Gastroesophageal sphincter (tissue), 4 donors: Measurements from ENCODE around the gene ZNF672. TPM values are rescaled to one million over a fixed set of nuclear protein-coding genes. Genes with fewer than 3 reads are reported as not detected.

ENCODE experiments used
- ATAC-seq: fragments of 150-250 bp; one replicate; pipeline ENCODE4 v1.9.1; 2016; ENCODE audit warnings: mild to moderate bottlenecking, moderate library complexity
- H3K27ac ChIP-seq, 4 donors: fragments of 200-600 bp; sonication (generic) in 3 of 4; 1 replicate in 3 of 4; 2 replicates in 1 of 4; pipeline ENCODE4 v1.5.1; 2016 to 2019
- H3K27me3 ChIP-seq: fragments of 200-600 bp; sonication (generic); one replicate; pipeline ENCODE4 v1.5.1; 2019
- H3K36me3 ChIP-seq, 2 donors: fragments of 200-600 bp; sonication (generic); one replicate each; pipeline ENCODE4 v1.5.1; 2019; ENCODE audit warnings: control low read depth in 1 of 2
- H3K4me1 ChIP-seq, 3 donors: fragments of 200-600 bp; sonication (generic); 1 replicate in 2 of 3; 2 replicates in 1 of 3; pipeline ENCODE4 v1.5.1; 2016 to 2019; ENCODE audit warnings: control low read depth in 2 of 3
- H3K4me3 ChIP-seq, 2 donors: fragments of 200-600 bp; sonication (generic); one replicate each; pipeline ENCODE4 v1.5.1; 2019; ENCODE audit warnings: mild to moderate bottlenecking in 1 of 2, moderate library complexity in 1 of 2
- H3K9me3 ChIP-seq, 3 donors: fragments of 200-600 bp; sonication (generic); one replicate each; pipeline ENCODE4 v1.5.1; 2017 to 2019; ENCODE audit warnings: control low read depth in 2 of 3
- EP300 ChIP-seq: sonication (generic); formaldehyde crosslinking; IDR thresholded peaks from one replicate; pipeline ENCODE4 v1.6.1; 2017; ENCODE audit warnings: antibody characterized with exemption, mild to moderate bottlenecking
- POLR2A ChIP-seq, 2 donors: fragments of 450-650 bp; IDR thresholded peaks; one replicate each; pipeline ENCODE4 v1.6.1; 2017; ENCODE audit warnings: antibody characterized with exemption in 2 of 2, mild to moderate bottlenecking in 2 of 2, moderate library complexity in 1 of 2
- POLR2AphosphoS5 ChIP-seq: sonication (generic); formaldehyde crosslinking; IDR thresholded peaks from one replicate; pipeline ENCODE4 v1.6.1; 2017; ENCODE audit warnings: antibody characterized with exemption
- WGBS, 2 donors: methylation state at CpG; one replicate each; pipeline ENCODE4 v1.1.5; 2018; ENCODE audit warnings: low coverage in 1 of 2; 5-methylcytosine and 5-hydroxymethylcytosine counted together
- total RNA-seq, 4 donors: library from RNA; depleted of rRNA; stranded (reverse); fragments of >200 nt; gene quantifications; one replicate each; pipeline ENCODE4 v1.1.0, GENCODE V29; 2016
- TF ChIP-seq, protein P1 (sequence below), 4 experiments: fragments of 200-600 bp in 2 of 4; fragments of 450-650 bp in 2 of 4; sonication (generic) in 1 of 4; IDR thresholded peaks; one replicate each; pipeline ENCODE4 v1.5.1; 2017 to 2019; ENCODE audit warnings: antibody characterized with exemption in 4 of 4, mild to moderate bottlenecking in 2 of 4, moderate library complexity in 2 of 4

Gene ZNF672
- total RNA-seq, 4 donors from 2014 or later, result 22.1 to 44.2 (median 34.3) TPM

DNA sequence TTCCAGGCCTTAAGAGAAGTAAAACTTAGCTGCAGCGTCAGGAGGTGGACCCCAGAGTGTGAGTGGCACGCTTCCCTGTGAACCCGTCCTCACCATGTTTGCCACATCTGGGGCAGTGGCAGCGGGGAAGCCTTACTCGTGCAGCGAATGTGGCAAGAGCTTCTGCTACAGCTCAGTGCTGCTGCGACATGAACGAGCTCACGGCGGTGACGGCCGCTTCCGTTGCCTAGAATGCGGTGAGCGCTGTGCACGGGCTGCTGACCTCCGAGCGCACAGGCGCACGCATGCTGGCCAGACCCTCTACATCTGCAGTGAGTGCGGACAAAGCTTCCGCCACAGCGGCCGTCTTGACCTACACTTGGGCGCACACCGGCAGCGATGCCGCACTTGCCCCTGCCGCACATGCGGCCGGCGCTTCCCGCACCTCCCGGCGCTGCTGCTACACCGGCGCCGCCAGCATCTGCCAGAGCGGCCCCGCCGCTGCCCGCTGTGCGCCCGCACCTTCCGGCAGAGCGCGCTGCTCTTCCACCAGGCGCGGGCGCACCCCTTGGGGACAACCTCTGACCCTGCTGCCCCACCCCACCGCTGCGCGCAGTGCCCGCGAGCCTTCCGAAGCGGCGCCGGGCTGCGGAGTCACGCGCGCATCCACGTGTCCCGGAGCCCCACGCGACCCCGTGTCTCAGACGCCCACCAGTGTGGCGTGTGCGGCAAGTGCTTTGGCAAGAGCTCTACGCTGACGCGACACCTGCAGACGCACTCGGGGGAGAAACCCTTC lies 9.3 kb downstream of the ZNF672 start:
- ATAC-seq, result no peak
- Histone ChIP-seq H3K27me3 (no peaks in the 10 kb centered on the region), H3K27ac (no peak overlapping the region), H3K9me3 (no peaks in the 10 kb centered on the region), H3K4me3 (no peak overlapping the region), H3K36me3 (peaks cover 0 to 83% of the 10 kb centered on the region in 2 donors), H3K4me1 (peaks cover 0 to 15% (median 5%) of the 10 kb centered on the region in 3 donors)
- no CpG with 5 or more reads among the region's 76 CpGs for WGBS, 2 donors
- TF ChIP-seq, protein P1, sequence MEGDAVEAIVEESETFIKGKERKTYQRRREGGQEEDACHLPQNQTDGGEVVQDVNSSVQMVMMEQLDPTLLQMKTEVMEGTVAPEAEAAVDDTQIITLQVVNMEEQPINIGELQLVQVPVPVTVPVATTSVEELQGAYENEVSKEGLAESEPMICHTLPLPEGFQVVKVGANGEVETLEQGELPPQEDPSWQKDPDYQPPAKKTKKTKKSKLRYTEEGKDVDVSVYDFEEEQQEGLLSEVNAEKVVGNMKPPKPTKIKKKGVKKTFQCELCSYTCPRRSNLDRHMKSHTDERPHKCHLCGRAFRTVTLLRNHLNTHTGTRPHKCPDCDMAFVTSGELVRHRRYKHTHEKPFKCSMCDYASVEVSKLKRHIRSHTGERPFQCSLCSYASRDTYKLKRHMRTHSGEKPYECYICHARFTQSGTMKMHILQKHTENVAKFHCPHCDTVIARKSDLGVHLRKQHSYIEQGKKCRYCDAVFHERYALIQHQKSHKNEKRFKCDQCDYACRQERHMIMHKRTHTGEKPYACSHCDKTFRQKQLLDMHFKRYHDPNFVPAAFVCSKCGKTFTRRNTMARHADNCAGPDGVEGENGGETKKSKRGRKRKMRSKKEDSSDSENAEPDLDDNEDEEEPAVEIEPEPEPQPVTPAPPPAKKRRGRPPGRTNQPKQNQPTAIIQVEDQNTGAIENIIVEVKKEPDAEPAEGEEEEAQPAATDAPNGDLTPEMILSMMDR (IDR thresholded peaks at IDR 0.05), result no peak
- no peak for TF ChIP-seq POLR2A (IDR thresholded peaks at IDR 0.05)
- TF ChIP-seq POLR2AphosphoS5, result no peak
- TF ChIP-seq EP300, result no peak

DNA sequence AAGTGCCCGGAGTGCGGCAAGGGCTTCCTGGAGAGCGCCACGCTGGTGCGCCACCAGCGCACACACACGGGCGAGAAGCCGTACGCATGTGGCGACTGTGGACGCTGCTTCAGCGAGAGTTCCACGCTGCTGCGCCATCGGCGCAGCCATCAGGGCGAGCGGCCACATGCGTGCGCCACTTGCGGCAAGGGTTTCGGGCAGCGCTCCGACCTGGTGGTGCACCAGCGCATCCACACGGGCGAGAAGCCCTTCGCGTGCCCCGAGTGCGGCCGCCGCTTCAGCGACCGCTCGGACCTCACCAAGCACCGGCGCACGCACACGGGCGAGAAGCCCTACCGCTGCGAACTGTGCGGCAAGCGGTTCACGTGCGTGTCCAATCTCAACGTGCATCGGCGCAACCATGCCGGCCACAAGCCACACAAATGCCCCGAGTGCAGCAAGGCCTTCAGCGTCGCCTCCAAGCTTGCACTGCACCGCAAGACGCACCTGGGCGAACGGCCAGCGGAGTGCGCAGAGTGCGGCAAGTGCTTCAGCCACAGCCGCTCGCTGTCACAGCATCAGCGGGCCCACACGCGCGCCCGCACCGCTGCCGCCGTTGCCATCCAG lies 10.0 kb downstream of the ZNF672 start:
- Histone ChIP-seq H3K27me3 (no peaks in the 10 kb centered on the region), H3K9me3 (no peaks in the 10 kb centered on the region), H3K4me3 (no peak overlapping the region), H3K4me1 (peaks cover 0 to 15% (median 0%) of the 10 kb centered on the region in 3 donors), H3K36me3 (peaks cover 0 to 78% of the 10 kb centered on the region in 2 donors), H3K27ac (no peak overlapping the region)
- TF ChIP-seq POLR2A (IDR thresholded peaks at IDR 0.05), result no peak
- no peak for TF ChIP-seq EP300
- TF ChIP-seq POLR2AphosphoS5, result no peak
- TF ChIP-seq, protein P1 (IDR thresholded peaks at IDR 0.05), result no peak
- ATAC-seq, result no peak
- WGBS, 2 donors, result no CpG with 5 or more reads among the region's 72 CpGs

DNA sequence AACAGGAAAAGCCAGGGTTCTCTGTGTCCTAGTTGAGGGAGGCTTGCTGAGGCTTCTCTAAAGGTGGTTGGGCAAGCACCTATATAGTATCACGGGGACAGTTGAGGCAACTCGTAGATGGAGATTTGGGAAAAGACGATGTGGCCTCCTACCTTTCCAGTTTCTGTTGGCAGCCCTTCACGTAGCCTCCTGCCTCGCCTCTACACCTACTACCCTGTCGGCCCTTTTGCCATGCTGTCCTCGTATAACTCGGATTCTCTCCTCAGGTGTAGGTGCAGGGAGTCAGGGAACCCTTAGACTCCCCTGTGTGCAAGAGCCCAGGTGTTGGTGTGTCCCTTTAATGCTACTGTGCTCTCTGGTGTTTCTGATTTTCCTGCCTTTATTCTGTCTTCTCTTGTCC lies 10.6 kb downstream of the ZNF672 start:
- WGBS, 2 donors, result 94 to 100% methylated on average over 2 to 8 of the region's 8 CpGs
- TF ChIP-seq POLR2AphosphoS5 (no peak), EP300 (no peak), POLR2A (IDR thresholded peaks at IDR 0.05) (no peak)
- TF ChIP-seq, protein P1 (IDR thresholded peaks at IDR 0.05), result no peak
- Histone ChIP-seq H3K9me3 (no peaks in the 10 kb centered on the region), H3K4me1 (peaks cover 0 to 13% (median 0%) of the 10 kb centered on the region in 3 donors), H3K27ac (no peak overlapping the region), H3K27me3 (no peaks in the 10 kb centered on the region), H3K36me3 (peaks cover 0 to 83% of the 10 kb centered on the region in 2 donors), H3K4me3 (no peak overlapping the region)
- ATAC-seq, result no peak

DNA sequence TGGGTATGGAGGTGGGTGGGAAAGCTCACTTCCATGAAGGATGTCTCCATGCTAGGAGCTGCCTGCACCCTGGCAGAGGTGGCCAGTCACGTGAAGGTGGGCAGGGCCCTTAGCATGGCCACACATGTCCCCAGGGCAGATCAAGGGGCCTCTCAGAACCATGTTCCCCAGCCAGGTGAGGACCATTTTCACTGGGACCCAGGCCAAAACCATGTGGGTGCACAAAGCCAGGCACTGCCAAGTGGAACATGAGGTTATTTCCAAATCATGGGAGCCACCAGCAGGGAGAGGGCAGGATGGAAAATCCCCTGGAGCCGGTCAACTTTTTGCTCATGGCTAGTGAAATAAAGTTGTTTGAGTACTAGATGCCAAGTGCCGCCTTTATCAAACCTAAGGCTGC lies 11.1 kb downstream of the ZNF672 start:
- no peak overlapping the region for H3K27ac ChIP-seq
- H3K9me3 ChIP-seq, result no peaks in the 10 kb centered on the region
- ATAC-seq, result no peak
- H3K4me1 ChIP-seq, result peaks cover 0 to 10% (median 0%) of the 10 kb centered on the region in 3 donors
- peaks cover 0 to 88% of the 10 kb centered on the region in 2 donors for H3K36me3 ChIP-seq
- no peak for TF ChIP-seq POLR2AphosphoS5
- no peak for TF ChIP-seq EP300
- TF ChIP-seq, protein P1 (IDR thresholded peaks at IDR 0.05), result no peak
- TF ChIP-seq POLR2A (IDR thresholded peaks at IDR 0.05), result no peak
- 82 to 94% methylated on average over 2 of the region's 3 CpGs for WGBS, 2 donors
- H3K4me3 ChIP-seq, result no peak overlapping the region
- H3K27me3 ChIP-seq, result no peaks in the 10 kb centered on the region

DNA sequence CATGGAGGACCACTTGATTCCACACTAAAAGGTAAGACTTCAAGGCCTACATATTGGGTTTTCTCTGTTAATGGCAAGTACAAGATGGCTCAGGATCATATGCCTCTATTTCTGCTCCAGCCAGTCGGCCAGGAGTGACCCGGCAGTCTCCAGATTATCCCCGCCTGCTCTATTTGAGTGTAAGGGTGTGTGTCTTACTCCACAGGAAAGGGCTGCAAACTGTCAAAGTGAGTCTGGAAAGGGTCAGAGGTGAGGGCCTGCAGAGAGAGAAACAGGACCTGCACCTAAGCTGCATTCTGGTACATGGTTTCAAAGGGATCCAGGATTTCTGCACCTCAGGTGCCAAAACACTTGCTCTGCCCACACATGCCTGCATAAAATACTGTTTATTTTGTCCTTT lies 11.6 kb downstream of the ZNF672 start:
- Histone ChIP-seq H3K4me3 (no peak overlapping the region), H3K9me3 (no peaks in the 10 kb centered on the region), H3K27me3 (no peaks in the 10 kb centered on the region), H3K36me3 (peaks cover 0 to 89% of the 10 kb centered on the region in 2 donors), H3K27ac (no peak overlapping the region), H3K4me1 (peaks cover 0 to 10% (median 0%) of the 10 kb centered on the region in 3 donors)
- no peak for TF ChIP-seq POLR2AphosphoS5
- TF ChIP-seq, protein P1 (IDR thresholded peaks at IDR 0.05), result no peak
- TF ChIP-seq POLR2A (IDR thresholded peaks at IDR 0.05), result no peak
- no peak for TF ChIP-seq EP300
- no peak for ATAC-seq
- 70 to 100% methylated on average over 1 to 2 of the region's 3 CpGs for WGBS, 2 donors
